KMS-11 (cell line): Measurements from ENCODE around the gene CSNK1D.

Experiments
- H2AFZ ChIP-seq: fragments of 200-600 bp; sonication (generic); 2 replicates; pipeline ENCODE4 v1.6.1; 2016; ENCODE audit warnings: antibody characterized with exemption, mixed run types, low read depth
- H3K27ac ChIP-seq: fragments of 200-600 bp; sonication (generic); 2 replicates; pipeline ENCODE4 v1.6.1; 2016; ENCODE audit warnings: mild to moderate bottlenecking, mixed run types
- H3K27me3 ChIP-seq: fragments of 200-600 bp; sonication (generic); 2 replicates; pipeline ENCODE4 v1.6.1; 2017; ENCODE audit warnings: mild to moderate bottlenecking, low read depth, mixed run types, moderate library complexity; ENCODE audit not compliant: insufficient read depth
- H3K36me3 ChIP-seq: fragments of 200-600 bp; sonication (generic); 2 replicates; pipeline ENCODE4 v1.6.1; 2017; ENCODE audit warnings: mild to moderate bottlenecking, mixed run types; ENCODE audit not compliant: insufficient read depth
- H3K4me1 ChIP-seq: fragments of 200-600 bp; sonication (generic); 2 replicates; pipeline ENCODE4 v1.6.1; 2016; ENCODE audit warnings: mild to moderate bottlenecking, low read depth, mixed run types; ENCODE audit not compliant: poor library complexity, severe bottlenecking
- H3K4me2 ChIP-seq: fragments of 200-600 bp; sonication (generic); 2 replicates; pipeline ENCODE4 v1.7.0; 2016; ENCODE audit warnings: mild to moderate bottlenecking, mixed run types
- H3K4me3 ChIP-seq: fragments of 200-600 bp; sonication (generic); IDR thresholded peaks from 2 replicates; pipeline ENCODE4 v1.6.1; 2017; ENCODE audit warnings: low read depth, low read length, mixed read lengths; ENCODE audit not compliant: insufficient read depth
- H3K79me2 ChIP-seq: fragments of 200-600 bp; sonication (generic); 2 replicates; pipeline ENCODE4 v1.6.1; 2016; ENCODE audit warnings: low read depth, mixed run types; ENCODE audit not compliant: insufficient read depth
- H3K9ac ChIP-seq: fragments of 200-600 bp; sonication (generic); 2 replicates; pipeline ENCODE4 v1.6.1; 2016; ENCODE audit warnings: mild to moderate bottlenecking, mixed run types
- H4K20me1 ChIP-seq: fragments of 200-600 bp; sonication (generic); 2 replicates; pipeline ENCODE4 v1.6.1; 2016; ENCODE audit warnings: mild to moderate bottlenecking, mixed run types; ENCODE audit not compliant: insufficient read depth
- TF ChIP-seq, protein P1 (sequence below): fragments of 200-600 bp; sonication (generic); conservative IDR thresholded peaks from 2 replicates; pipeline ENCODE4 v1.6.1; 2017; ENCODE audit warnings: low read depth, mild to moderate bottlenecking, antibody characterized with exemption, low read length, moderate library complexity, mixed read lengths

The CSNK1D gene

DNA sequence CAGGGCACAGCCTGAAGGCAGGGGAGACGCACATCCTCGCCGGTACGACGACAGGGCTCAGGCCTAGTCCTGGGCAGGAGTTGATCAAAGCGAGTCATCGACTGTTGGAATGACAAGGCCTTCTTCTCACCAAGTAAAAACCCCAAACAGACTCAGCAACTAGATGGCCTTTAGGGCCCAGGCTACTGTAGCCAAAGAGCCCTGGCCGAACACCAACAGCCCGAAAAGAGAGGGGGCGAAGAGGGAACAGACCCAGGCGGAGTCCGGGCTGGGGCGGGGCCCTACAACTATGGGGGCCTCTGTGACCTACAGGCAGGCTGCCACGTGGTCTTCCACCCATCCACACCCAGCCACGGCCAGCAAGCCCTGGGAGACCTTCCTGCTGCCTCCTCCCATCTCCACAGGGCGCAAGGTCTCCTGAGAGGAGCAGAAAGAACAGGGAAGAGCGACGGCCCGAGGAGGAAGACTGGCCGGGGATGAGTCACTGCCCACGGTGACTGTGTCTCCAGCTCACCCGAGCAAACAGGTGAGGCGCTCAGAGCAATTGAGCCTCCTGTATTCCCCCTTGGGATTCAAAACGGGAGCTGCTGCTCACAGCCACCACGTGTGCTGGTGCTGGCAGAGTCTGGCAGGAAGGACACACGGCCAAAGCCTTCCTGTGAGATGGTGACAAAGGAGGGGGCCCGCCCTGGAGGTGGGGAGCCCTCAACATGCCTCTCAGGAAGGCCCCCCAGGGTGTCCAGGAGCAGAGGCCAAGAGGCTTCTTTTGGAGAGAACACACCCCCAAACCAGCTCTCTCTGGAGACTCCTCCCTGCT lies 26.9 kb downstream of the CSNK1D start:
- TF ChIP-seq, protein P1, sequence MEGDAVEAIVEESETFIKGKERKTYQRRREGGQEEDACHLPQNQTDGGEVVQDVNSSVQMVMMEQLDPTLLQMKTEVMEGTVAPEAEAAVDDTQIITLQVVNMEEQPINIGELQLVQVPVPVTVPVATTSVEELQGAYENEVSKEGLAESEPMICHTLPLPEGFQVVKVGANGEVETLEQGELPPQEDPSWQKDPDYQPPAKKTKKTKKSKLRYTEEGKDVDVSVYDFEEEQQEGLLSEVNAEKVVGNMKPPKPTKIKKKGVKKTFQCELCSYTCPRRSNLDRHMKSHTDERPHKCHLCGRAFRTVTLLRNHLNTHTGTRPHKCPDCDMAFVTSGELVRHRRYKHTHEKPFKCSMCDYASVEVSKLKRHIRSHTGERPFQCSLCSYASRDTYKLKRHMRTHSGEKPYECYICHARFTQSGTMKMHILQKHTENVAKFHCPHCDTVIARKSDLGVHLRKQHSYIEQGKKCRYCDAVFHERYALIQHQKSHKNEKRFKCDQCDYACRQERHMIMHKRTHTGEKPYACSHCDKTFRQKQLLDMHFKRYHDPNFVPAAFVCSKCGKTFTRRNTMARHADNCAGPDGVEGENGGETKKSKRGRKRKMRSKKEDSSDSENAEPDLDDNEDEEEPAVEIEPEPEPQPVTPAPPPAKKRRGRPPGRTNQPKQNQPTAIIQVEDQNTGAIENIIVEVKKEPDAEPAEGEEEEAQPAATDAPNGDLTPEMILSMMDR: no peak
- H3K4me3 ChIP-seq: no peak overlapping the region
- peaks cover 7% of the 10 kb centered on the region; the same call in 1 of the 2 replicates for H3K36me3 ChIP-seq
- H3K79me2 ChIP-seq: no peaks in the 10 kb centered on the region; the same call in 1 of the 2 replicates
- H3K27ac ChIP-seq: no peak overlapping the region
- H3K27me3 ChIP-seq: no peaks in the 10 kb centered on the region
- H3K9ac ChIP-seq: no peak overlapping the region
- no peak overlapping the region for H3K4me2 ChIP-seq
- H4K20me1 ChIP-seq: no peaks in the 10 kb centered on the region
- H3K4me1 ChIP-seq: no peaks in the 10 kb centered on the region
- H2AFZ ChIP-seq: no peak overlapping the region

DNA sequence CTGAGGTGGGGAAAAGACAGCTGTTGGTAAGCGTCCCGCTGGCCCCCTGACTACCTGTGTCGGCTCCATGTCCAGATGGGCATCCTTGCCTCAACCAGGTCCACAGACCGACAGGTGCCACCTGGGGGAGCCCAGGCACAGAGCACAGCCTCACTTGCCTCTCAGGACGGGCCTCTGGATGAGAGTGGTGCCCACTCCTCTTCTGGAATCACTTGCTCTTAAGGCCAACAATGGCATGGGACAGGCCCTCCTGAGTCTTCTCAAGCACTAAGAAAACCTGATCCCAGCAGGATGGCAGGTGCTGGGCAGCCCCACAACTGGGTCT lies 27.5 kb downstream of the CSNK1D start:
- Histone ChIP-seq H3K27me3 (no peaks in the 10 kb centered on the region), H4K20me1 (no peaks in the 10 kb centered on the region), H3K36me3 (peaks cover 7% of the 10 kb centered on the region; the same call in 1 of the 2 replicates), H3K9ac (no peak overlapping the region), H3K27ac (no peak overlapping the region), H2AFZ (no peak overlapping the region), H3K4me3 (no peak overlapping the region), H3K79me2 (no peaks in the 10 kb centered on the region; the same call in 1 of the 2 replicates), H3K4me2 (no peak overlapping the region), H3K4me1 (no peaks in the 10 kb centered on the region)
- TF ChIP-seq, protein P1: no peak

DNA sequence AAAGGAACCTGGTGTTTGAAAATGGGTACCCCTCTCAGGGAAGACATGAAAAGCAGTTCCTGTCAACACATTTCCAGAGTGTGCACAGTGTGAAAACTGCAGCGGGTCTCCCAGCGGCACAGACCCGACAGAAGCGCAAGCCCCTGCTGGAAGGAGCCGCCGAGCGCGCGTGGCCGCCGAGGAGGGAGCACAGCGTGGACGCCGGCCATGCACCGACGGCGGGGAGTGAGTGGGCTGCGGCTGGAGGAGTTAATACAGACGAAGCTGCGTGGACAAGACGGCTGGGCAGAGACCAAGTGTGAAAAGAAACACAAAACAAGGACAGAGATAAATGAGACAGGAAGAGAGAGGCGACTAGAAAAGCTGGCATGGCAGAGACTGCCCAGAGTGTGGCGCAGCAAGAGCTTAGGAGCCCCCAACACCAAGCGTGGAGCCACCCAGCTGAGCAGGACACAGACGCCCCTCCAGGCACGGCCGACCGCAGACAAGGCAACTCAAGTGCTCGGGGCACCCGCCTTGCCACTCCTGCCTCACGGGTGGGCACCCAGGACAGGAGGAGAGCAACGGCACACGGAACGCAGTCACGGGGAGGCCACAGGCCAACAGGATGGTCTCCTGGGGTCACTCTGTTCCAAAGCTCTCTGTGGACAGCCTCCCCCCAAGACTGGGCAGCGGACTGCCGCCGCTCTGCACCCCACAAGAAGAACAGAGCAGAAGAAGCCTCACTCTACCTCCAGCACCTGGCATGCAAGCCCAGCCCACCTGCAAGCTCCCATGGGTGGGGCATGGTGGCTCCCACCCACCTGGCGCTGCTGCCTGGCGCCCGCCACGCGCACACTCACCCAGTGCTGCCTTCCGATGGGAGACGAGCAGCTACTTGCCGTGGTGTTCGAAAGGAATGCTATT lies 28.1 kb downstream of the CSNK1D start:
- Histone ChIP-seq H3K4me1 (no peaks in the 10 kb centered on the region), H3K79me2 (no peaks in the 10 kb centered on the region; the same call in 1 of the 2 replicates), H3K4me3 (no peak overlapping the region), H2AFZ (no peak overlapping the region), H4K20me1 (no peaks in the 10 kb centered on the region), H3K4me2 (no peak overlapping the region), H3K9ac (no peak overlapping the region), H3K36me3 (peaks cover 7% of the 10 kb centered on the region; the same call in 1 of the 2 replicates), H3K27me3 (no peaks in the 10 kb centered on the region), H3K27ac (no peak overlapping the region)
- TF ChIP-seq, protein P1: no peak

DNA sequence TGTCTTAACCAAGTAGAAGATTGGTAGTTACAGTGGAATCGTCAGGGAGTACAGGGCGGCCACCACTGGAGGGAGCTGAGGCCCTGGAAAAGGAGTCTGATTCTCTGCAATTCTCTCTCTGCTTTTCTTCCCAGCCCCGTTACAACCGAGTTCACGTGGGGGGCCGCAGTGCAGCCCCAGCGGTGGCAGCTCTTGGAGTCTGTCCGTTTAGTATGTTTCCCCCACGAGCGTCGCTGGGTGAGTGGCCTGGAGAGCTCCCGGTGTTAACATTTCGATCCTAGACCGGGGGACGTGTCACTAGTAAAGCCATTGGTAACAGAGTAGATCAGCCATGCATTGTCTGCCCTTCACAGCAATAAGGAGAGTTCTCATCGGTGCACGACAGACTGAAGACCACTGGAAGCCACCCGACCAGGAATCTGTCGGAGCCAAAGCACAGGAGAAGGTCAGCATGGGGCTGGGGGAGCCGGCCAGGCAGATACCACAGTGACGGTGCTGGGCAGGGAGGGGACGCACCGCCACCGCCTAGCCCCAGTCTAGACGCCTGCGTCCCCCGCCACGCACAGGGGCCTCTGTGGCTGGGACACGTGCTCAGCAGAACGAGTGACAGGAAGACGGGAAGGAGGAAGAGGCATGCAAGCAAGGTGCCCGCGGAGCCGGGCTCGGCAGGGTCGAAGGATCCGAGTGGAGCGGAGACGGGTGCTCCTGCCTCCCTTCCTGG lies 28.9 kb downstream of the CSNK1D start:
- Histone ChIP-seq H4K20me1 (no peaks in the 10 kb centered on the region), H3K4me1 (peaks cover 6% of the 10 kb centered on the region), H3K9ac (no peak overlapping the region), H3K27me3 (no peaks in the 10 kb centered on the region), H2AFZ (no peak overlapping the region), H3K36me3 (peaks cover 7% of the 10 kb centered on the region; the same call in 1 of the 2 replicates), H3K27ac (no peak overlapping the region), H3K4me2 (no peak overlapping the region), H3K79me2 (no peaks in the 10 kb centered on the region; the same call in 1 of the 2 replicates), H3K4me3 (no peak overlapping the region)
- TF ChIP-seq, protein P1: peak; percentile 44; the same call in 1 of the 2 replicates
